ENCODE data around the gene MUC21.

MUC21 gene

DNA sequence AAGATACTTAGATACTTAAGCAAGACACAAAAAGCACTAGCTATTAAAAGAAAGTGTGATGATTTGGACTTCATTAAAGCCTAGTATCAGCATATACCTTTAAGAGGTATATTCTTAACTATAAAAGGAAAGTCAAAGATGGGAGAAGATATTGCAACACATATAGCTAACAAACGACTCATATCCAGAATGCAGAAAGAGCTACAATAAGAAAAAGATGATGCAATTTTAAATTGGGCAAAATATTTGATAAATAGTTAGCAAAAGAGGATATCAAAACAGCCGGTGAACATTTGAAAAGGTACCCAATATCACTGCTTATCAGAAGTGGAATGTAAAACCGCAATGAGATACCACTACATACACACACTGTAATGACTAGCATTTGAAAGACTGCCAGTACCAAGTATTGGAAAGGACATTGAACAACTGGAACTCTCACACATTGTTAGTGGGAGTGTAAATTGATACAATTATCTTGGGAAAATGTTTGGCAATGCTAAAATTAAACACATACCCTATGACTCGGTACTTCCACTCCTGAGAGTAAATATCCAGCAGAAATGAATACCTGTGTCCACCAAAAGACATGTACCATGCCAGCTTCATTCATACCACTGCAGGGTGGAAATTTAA, 52.5 kb downstream of the MUC21 start:
- TF ChIP-seq, protein P1, sequence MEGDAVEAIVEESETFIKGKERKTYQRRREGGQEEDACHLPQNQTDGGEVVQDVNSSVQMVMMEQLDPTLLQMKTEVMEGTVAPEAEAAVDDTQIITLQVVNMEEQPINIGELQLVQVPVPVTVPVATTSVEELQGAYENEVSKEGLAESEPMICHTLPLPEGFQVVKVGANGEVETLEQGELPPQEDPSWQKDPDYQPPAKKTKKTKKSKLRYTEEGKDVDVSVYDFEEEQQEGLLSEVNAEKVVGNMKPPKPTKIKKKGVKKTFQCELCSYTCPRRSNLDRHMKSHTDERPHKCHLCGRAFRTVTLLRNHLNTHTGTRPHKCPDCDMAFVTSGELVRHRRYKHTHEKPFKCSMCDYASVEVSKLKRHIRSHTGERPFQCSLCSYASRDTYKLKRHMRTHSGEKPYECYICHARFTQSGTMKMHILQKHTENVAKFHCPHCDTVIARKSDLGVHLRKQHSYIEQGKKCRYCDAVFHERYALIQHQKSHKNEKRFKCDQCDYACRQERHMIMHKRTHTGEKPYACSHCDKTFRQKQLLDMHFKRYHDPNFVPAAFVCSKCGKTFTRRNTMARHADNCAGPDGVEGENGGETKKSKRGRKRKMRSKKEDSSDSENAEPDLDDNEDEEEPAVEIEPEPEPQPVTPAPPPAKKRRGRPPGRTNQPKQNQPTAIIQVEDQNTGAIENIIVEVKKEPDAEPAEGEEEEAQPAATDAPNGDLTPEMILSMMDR (IDR thresholded peaks at IDR 0.05; ENCODE audit: insufficient read depth, low read length, poor library complexity, severe bottlenecking): no peak
- H3K27ac ChIP-seq (ENCODE audit: low read depth, low read length): no peak overlapping the region
- H2AFZ ChIP-seq (ENCODE audit: low read depth, low read length, severe bottlenecking): no peak overlapping the region
- H3F3A ChIP-seq (ENCODE audit: insufficient read depth): no peaks in the 10 kb centered on the region
- no peak overlapping the region for H3K9ac ChIP-seq (ENCODE audit: low read length)
- H3K36me3 ChIP-seq (ENCODE audit: low read length): no peaks in the 10 kb centered on the region
- H3K79me2 ChIP-seq (ENCODE audit: insufficient read depth, low read length): no peaks in the 10 kb centered on the region
- H3K4me2 ChIP-seq (ENCODE audit: low read depth, low read length, poor library complexity, severe bottlenecking): no peak overlapping the region
- no peaks in the 10 kb centered on the region for H3K9me2 ChIP-seq (replicated peaks; ENCODE audit: insufficient read depth, low read length)
- no peaks in the 10 kb centered on the region for H3K9me3 ChIP-seq (ENCODE audit: insufficient read depth, low read length)
- no peaks in the 10 kb centered on the region for H4K20me1 ChIP-seq (ENCODE audit: low read depth, low read length)
- H3K27me3 ChIP-seq (ENCODE audit: low read length): no peaks in the 10 kb centered on the region
- H3K4me3 ChIP-seq (ENCODE audit: insufficient read depth, low read length, poor library complexity, severe bottlenecking): no peak overlapping the region

DNA sequence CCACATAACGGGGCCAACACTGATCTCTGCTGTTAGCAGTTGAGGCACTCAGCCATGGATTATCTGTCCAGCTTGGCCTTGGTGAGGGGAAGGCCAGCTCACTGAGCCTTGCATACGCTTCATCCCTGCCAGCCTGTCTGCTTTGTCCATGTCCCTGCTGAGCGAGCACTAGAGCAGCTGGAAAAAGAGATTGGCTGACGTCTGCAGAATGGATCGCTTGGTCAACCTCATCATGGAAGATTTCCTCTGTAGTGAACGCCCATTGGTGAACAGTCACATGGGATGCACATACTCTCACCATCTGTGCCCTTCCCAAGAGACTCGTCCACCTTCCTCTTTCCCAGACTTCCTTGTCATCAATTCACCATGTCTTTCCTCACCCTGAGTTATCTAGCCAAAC, 53.7 kb downstream of the MUC21 start:
- Histone ChIP-seq H3K79me2 (ENCODE audit: insufficient read depth, low read length) (no peaks in the 10 kb centered on the region), H3K4me3 (ENCODE audit: insufficient read depth, low read length, poor library complexity, severe bottlenecking) (no peak overlapping the region), H3K4me2 (ENCODE audit: low read depth, low read length, poor library complexity, severe bottlenecking) (no peak overlapping the region), H3K9ac (ENCODE audit: low read length) (no peak overlapping the region), H4K20me1 (ENCODE audit: low read depth, low read length) (no peaks in the 10 kb centered on the region), H3K27me3 (ENCODE audit: low read length) (no peaks in the 10 kb centered on the region), H3K27ac (ENCODE audit: low read depth, low read length) (no peak overlapping the region), H3K9me3 (ENCODE audit: insufficient read depth, low read length) (no peaks in the 10 kb centered on the region), H2AFZ (ENCODE audit: low read depth, low read length, severe bottlenecking) (no peak overlapping the region), H3K9me2 (replicated peaks; ENCODE audit: insufficient read depth, low read length) (no peaks in the 10 kb centered on the region), H3F3A (ENCODE audit: insufficient read depth) (no peaks in the 10 kb centered on the region), H3K36me3 (ENCODE audit: low read length) (no peaks in the 10 kb centered on the region)
- TF ChIP-seq, protein P1 (IDR thresholded peaks at IDR 0.05; ENCODE audit: insufficient read depth, low read length, poor library complexity, severe bottlenecking): no peak
- TF ChIP-seq EZH2phosphoT487 (conservative IDR thresholded peaks at IDR 0.05; ENCODE audit: low read length): no peak

DNA sequence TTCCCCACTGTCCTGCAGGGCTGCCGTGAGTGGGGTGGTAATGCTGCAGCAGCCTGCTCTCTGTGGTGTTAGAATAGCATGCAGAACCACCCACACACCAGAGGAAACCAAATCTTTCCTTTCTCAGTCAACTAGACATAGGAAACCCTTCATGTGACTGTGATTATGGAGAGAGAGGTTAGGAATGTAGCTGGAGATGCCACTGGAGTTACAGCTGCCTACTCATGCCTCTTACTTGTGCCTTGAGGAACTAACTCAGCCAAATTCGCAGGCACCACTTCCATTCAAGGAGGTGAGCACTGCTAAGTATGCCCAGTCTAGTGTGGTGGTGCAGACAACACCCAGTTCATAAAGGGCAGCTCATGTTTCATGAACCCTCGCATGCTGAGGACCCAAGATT, 54.2 kb downstream of the MUC21 start:
- Histone ChIP-seq H3K27ac (ENCODE audit: low read depth, low read length) (no peak overlapping the region), H2AFZ (ENCODE audit: low read depth, low read length, severe bottlenecking) (no peak overlapping the region), H3K27me3 (ENCODE audit: low read length) (no peaks in the 10 kb centered on the region), H3K9me3 (ENCODE audit: insufficient read depth, low read length) (no peaks in the 10 kb centered on the region), H3K9ac (ENCODE audit: low read length) (no peak overlapping the region), H4K20me1 (ENCODE audit: low read depth, low read length) (no peaks in the 10 kb centered on the region), H3F3A (ENCODE audit: insufficient read depth) (no peaks in the 10 kb centered on the region), H3K4me2 (ENCODE audit: low read depth, low read length, poor library complexity, severe bottlenecking) (no peak overlapping the region), H3K9me2 (replicated peaks; ENCODE audit: insufficient read depth, low read length) (no peaks in the 10 kb centered on the region), H3K79me2 (ENCODE audit: insufficient read depth, low read length) (no peaks in the 10 kb centered on the region), H3K4me3 (ENCODE audit: insufficient read depth, low read length, poor library complexity, severe bottlenecking) (no peak overlapping the region), H3K36me3 (ENCODE audit: low read length) (no peaks in the 10 kb centered on the region)
- no peak for TF ChIP-seq EZH2phosphoT487 (conservative IDR thresholded peaks at IDR 0.05; ENCODE audit: low read length)
- TF ChIP-seq, protein P1 (IDR thresholded peaks at IDR 0.05; ENCODE audit: insufficient read depth, low read length, poor library complexity, severe bottlenecking): no peak
